HG03060 (cell line): ENCODE data around the gene SLC25A21.
"Not testable (repeated sequence)": the region's sequence is repeated elsewhere in the genome, so short reads cannot be mapped to it uniquely, and the experiment has no call there.

Source experiments
- ATAC-seq: cut with Tn5 transposase; IDR thresholded peaks from one replicate; pipeline ENCODE4 v1.9.1; 2021; ENCODE audit warnings: low read depth, moderate number of reproducible peaks; ENCODE audit not compliant: unreplicated experiment

The SLC25A21 gene

DNA sequence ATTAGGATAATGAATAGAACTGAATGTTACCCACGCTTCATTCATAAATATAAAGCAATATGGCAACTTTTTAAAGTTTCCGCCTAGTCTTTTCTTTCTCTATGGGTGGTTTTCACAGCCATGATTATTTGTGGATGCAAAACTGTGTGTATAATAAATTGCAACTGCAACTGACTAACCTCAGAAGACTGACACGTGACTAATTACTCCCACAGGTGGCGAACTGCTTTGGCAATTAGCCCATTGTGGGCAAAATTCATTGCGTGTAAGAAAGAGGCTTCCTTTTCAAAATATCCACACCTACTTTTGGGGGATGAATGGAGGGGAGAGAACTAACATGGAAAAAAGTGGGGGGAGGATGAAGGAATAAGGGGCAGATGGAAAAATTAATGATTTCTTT lies 79.0 kb downstream of the SLC25A21 start:
- no peak for ATAC-seq

DNA sequence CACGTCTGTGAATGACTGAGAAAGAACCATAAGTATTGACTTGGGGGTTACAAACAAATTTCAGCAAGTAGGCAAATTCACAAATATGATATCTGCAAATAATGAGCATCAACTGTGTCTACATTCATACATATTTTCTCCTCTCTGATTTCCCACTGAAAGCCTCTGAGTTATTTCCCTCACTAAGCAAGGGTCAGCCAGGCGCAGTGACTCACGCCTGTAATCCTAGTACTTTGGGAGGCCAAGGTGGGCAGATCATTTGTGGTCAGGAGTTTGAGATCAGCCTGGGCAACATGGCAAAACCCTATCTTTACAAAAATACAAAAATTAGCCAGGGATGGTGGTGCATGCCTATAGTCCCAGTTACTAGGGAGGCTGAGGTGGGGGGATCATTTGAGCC lies 80.8 kb downstream of the SLC25A21 start:
- ATAC-seq, result no peak

DNA sequence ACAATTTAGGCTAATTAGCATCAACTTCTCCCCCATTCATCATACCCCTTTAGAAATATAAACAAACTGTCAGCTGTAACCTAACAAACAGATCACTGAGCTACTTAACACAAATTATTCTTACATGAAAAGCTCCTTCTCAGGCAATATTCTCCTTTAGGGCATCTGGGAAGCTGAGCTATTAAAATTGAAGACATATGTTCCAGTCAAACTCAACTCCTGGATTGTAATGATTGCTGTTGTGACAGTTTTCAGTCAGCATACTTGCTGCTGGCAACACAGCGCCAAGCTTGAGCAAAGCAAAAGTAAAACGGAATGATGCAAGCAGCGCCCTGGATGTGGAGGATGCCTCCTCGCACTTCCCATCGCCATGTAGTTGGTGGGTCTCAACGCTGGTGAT lies 82.4 kb downstream of the SLC25A21 start:
- ATAC-seq, result no peak

GRCh38 chr14:37089410-37089809 lies 83.0 kb downstream of the SLC25A21 start:
- ATAC-seq, result no peak

DNA sequence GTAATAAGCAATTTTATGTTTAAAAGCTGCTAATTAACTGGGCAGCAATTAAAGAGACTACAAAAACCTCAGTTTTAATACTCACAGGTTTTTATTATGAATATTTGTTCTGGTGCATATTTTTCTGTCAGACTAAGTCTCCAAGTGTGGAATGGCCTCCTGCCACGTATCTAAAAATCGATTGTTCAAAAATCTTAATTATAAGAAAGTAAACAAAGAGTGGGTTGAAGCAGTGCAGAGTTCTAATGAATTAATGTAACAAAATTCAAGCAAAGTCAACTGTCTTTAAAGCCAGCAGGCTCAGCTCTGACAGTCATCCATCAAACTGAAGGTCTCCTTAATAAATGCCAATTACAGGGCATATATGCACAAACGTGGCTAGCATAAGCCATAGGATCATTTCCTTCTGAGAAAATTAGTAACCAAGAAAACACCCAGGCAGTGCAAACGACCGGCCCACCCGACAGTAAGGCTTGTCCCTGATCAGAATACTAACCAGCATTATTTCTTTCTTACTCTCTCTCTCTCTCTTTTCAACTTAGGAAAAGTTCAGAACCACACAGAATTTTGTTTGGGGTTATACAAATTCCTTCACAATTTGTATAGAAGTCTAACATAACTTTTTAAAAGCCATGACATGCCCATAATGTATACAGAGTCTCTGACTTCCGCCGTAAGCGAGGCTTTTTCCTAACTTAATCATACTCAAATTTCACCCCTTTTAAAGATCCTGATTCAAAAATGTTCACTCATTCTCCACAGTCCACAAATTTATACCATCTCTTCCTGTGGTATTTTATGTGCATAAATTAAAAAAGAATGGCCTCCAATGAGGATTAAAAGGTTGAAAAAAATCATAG lies 83.8 kb downstream of the SLC25A21 start:
- no peak for ATAC-seq

- ATAC-seq, result no peak
Measured at GRCh38 chr14:37087520-37087919, 84.9 kb downstream of the SLC25A21 start.

DNA sequence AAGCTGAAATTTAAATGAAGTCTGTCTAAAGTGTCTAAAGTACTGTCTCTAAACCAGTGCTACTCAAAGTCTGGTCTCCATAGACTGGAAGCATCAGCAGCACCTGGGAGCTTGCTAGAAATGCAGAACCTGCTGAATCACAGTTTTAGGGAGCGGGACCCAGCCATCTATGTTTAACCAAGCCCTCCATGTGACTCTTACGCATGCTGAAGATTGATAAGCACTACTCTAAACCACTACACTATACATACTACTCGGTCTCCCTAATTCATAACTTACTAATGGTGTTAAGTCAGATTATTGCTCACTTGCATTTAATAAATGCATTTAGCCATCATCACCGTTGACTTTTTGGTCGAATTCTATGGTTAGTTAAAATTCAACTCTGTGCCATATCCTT lies 88.8 kb downstream of the SLC25A21 start:
- no peak for ATAC-seq

GRCh38 chr14:37082449-37082848 lies 90.0 kb downstream of the SLC25A21 start:
- no peak for ATAC-seq

GRCh38 chr14:37081856-37082255 lies 90.5 kb downstream of the SLC25A21 start:
- ATAC-seq, result no peak

DNA sequence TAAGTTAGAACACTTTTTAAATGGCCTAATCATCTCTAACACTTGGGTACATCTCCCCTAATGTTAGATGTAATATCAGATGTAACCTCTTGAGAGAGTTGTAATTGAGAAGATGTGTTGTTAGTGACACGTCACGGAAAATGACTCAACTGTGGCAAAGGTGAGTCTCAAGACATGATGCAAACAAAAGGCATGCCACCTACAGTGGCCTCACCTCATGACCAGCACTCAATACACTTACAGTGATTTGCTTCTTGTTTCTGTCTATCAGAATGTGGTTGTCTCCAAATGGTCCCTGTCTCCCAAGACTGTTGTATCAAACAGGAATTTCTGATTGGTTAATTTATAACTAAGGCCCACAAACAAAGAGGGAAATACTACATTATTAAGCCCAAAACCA lies 91.2 kb downstream of the SLC25A21 start:
- no peak for ATAC-seq

DNA sequence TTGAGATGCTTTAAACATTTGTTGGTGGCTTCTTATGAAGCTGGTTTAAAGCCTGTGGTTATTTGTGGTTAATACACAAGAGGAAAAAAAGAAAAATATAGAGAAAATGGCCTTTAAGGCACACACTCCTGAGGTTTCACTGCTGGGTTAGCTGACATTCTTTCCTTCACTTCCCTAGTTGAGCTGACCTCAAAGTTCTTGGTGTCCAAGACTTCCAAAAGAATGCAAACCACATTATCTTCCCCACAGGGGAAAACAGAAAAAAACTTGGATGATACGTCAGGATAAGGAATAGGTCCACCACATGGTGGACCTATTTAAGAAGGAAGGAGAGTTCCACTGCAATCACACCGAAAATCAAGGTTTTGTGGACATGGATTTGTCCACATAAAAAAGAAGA lies 94.3 kb downstream of the SLC25A21 start:
- no peak for ATAC-seq

DNA sequence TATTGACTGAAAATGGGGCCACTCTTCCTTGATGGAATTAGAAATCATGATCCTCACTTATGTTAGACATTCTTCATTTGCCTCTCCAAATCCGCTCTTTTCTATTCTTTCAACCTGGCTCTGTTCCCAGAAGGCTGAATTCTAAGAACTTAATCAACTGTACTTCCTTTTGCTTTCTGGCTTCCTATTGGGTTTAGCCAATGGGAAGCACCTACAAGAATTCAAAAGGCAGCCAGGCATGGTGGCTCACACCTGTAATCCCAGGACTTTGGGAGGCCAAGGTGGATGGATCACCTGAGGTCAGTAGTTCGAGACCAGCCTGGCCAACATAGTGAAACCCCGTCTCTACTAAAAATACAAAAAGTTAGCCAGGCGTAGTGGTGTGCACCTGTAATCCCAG lies 98.1 kb downstream of the SLC25A21 start:
- ATAC-seq, result not testable (repeated sequence)

DNA sequence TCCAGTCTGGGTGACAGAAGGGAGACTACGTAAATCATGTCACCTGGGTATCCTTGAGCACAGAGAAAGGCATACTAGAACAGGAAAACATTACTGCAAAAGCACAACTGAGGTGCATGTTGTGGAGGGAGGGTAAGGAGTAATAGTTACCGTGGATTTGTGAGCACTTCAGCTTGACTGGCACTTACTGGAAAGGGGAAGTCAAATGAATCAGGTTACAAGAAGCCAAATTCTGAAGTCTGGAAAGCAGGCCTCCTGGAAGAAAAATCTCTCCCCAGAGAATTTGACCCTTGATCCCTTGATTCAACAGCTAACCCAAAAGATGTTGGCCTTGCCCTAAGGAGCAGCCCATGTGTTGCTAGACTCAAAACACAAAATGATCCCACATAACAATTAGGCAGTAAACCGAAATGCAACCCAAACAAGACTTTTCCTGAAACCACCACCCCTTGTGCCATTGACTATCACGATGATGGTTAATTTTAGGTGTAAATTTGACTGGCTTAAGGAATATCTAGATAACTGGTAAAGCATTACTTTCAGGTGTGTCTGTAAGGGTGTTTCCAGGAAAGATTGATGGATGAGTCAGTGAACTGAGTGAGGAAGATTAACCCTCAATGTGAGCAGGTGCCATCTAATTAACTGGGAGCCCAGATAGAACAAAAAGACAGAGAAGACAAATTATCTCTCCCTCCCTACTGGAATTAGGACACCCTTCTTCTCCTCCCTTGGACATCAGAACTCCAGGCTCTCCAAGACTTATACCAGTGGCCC lies 108.8 kb downstream of the SLC25A21 start:
- ATAC-seq, result no peak

- no peak for ATAC-seq
Measured at GRCh38 chr14:37062191-37062803, 110.1 kb downstream of the SLC25A21 start.

GRCh38 chr14:37061697-37062096 lies 110.7 kb downstream of the SLC25A21 start:
- no peak for ATAC-seq

DNA sequence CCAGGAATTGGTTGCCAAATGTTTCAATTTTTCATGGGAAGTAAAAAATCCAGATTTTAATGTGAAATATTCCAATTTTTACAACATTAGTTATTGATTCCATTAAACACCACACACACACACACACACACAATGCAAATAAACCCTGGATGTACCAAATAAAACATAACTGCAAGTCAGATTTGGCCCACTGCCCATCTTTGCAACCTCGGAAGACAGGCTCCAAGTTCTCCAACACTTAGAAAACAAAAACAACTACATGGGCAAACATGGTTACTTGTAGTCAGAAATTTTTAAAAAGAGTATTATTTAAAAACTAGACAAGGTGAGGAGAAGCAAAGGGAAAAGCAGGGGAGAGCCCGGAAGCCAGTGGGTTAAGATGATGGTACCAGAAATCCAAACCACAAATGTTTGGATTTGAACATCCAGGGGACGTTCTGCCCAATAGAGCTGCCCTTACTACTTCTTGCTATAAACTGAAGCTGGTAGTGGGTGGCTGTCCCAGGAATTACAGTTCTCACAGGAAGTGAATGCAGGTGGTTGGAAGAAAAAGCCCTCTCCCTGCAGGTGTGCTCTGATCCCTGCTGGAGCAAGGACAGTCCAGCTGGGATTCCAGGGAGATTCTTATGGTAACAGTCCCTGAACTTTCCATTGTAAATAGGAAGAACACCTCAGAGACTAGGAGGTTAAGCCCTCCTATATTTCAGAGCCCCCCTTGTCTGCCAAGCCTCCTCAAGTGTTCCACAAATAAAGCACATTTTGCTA lies 111.7 kb downstream of the SLC25A21 start:
- ATAC-seq, result no peak

GRCh38 chr14:37057776-37058175 lies 114.6 kb downstream of the SLC25A21 start:
- ATAC-seq, result no peak

DNA sequence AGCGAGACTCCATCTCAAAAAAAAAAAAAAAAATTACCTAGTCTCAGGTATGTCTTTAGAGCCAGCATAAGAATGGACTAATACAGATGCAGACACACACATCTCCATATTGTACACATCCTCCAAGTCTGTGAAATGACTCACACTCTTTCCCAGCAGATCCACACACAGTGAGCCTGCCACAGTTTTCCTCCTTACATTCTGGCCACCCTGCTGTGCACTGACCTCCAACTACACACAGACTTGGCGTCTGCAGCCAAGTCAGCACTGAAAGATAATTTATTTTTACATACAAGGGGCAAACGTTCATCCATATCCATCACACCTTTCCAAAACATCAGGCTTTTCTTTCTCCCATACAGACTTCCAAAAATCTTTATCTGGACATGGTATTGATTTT lies 115.9 kb downstream of the SLC25A21 start:
- no peak for ATAC-seq

- ATAC-seq, result no peak
Measured at GRCh38 chr14:37054869-37055268, 117.5 kb downstream of the SLC25A21 start.

GRCh38 chr14:37054144-37054543 lies 118.3 kb downstream of the SLC25A21 start:
- no peak for ATAC-seq

- no peak for ATAC-seq
Measured at GRCh38 chr14:37051680-37052079, 120.7 kb downstream of the SLC25A21 start.
